HG02970 (cell line): ENCODE measurements around the gene C16orf92.

Experiments
- ATAC-seq: cut with Tn5 transposase; IDR thresholded peaks from one replicate; pipeline ENCODE4 v1.9.1; 2021; ENCODE audit warnings: mild to moderate bottlenecking, moderate library complexity, moderate number of reproducible peaks; ENCODE audit not compliant: unreplicated experiment, low FRiP score

The C16orf92 gene

DNA sequence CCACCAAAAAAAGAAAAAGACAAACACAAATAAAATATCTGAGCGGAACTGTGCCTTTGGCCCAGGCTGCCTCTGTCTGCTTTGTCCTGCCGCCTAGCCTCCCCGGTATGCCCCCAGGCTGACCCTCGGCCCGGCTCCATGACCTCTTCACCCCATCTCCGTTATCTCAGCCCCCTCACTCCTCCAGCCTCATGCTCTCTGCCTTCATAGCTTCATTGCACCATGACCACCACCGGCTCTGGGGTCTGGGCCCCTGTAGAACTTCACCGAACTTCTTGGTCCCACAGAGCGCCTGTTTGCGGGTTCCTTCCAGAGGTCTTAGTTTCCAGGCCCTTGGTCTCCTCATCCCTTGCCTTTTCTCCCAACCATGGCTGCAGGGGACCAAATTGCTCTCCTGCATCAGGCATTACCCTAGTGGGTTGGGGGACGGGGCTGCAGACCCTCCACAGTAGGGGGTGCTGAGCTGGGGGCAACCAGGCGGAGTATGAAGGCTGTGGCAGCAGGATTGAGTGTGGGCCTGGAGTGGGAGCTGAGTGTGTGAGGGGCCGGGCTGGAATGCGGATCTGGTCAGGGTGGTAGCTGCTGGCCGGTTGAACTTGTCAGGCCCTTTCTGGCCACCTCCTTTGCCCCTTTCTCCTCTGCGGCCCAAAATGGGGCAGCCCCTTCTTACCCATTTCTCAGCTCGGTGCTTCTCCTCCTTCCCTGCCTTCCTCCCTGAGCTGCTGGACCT is 34.5 kb upstream of the C16orf92 start:
- no peak for ATAC-seq

DNA sequence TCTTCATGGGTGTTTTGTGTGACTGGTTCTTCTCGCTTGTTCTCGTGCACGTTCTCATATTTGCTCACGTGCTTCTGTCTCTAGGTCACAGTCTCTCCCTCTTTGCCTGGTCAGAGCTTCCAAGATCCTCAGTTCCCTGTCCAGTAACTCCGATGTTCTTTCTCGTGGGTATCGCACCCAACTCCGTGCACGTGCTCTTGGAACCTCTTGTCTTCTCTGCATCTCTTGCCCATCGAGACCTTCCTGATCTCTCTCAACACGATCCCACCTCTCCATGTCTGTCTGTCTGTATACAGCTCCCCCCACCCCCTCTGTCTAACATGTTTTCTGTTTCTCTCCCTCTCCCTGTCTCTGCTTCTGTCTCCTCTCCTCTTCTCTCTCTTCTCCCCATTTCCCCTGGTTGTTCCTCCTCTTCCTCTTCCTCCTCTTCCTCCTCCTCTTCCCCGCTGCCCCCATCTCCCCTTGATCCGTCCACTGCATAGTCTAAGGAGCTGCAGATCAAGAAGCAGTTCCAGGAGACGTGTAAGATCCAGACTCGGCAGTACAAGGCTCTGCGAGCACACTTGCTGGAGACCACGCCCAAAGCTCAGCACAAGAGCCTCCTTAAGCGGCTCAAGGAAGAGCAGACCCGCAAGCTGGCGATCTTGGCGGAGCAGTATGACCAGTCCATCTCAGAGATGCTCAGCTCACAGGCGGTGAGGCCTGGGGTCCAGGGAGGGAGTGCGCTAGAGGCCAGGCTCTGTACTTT is 33.7 kb upstream of the C16orf92 start:
- no peak for ATAC-seq

DNA sequence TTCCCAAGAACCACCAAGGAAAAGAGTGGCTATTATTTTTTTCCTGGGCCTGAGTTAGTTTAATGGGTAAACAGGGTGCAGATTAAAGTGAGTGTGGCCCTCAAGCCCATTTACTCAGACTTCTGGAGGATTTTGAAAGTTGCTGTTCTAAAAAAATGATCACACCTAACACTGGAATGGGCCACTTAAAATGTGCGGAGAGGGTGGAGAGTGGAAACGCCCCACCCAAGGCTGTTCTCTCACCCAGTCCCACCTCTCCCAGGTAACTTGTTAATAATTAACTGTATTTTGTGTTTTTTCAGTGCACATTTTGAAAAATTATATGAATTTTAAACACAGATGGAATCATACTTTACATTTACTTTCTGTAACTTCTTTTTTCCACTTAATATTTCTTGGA is 33.0 kb upstream of the C16orf92 start:
- no peak for ATAC-seq

DNA sequence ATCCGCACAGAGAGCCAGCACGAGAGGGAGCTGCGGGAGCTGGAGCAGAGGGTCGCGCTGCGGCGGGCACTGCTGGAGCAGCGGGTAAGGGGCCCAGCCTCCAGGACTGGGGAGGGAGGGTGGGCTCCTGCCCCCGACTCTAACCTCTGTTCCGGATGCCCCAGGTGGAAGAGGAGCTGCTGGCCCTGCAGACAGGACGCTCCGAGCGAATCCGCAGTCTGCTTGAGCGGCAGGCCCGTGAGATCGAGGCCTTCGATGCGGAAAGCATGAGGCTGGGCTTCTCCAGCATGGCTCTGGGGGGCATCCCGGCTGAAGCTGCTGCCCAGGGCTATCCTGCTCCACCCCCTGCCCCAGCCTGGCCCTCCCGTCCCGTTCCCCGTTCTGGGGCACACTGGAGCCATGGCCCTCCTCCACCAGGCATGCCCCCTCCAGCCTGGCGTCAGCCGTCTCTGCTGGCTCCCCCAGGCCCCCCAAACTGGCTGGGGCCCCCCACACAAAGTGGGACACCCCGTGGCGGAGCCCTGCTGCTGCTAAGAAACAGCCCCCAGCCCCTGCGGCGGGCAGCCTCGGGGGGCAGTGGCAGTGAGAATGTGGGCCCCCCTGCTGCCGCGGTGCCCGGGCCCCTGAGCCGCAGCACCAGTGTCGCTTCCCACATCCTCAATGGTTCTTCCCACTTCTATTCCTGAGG is 32.0 kb upstream of the C16orf92 start:
- ATAC-seq: no peak

DNA sequence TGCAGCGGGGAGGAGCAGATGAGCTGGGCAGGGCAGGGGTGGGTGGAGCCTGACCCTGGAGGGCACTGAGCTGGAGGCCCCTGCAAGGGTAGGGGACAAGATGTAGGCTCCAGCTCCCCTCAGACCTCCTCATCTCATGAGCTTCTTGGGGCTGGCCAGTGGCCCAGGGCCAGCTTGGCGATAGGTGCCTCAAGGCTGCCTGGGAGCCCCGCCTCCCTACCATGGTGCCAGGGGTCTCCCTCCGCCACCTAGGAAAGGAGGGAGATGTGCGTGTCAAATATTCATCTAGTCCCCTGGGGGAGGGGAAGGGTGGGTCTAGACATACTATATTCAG is 31.5 kb upstream of the C16orf92 start:
- ATAC-seq: no peak

DNA sequence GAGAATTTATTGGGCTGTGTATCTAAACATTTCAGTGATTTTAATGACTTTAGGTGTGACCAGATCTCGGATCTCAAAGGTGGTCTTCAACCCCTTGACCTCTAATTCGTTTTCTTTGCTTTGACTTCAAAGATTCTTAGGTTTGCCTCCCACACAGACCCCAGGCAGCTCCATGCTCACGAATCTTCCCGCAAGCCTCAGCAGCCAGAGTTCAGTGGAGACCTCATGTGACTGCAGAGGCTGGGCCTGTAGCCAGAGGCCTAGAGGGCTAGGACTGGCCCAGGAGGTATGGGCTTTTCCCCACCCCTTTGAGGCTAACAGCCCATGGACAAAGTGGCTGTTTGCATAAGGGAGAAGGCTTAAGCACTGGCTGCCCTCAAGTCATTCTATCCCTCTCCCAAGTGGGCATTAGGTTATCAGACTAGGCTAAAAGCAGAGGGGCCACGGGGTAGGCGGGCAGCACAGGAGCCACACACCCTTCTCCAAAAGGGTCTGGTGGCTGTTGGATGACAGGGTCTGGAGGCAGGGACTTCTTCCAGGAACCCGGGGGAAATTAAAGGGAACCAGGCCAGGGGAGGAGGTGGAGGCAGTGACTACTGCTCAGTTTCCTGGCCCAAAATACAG is 30.5 kb upstream of the C16orf92 start:
- ATAC-seq: no peak

DNA sequence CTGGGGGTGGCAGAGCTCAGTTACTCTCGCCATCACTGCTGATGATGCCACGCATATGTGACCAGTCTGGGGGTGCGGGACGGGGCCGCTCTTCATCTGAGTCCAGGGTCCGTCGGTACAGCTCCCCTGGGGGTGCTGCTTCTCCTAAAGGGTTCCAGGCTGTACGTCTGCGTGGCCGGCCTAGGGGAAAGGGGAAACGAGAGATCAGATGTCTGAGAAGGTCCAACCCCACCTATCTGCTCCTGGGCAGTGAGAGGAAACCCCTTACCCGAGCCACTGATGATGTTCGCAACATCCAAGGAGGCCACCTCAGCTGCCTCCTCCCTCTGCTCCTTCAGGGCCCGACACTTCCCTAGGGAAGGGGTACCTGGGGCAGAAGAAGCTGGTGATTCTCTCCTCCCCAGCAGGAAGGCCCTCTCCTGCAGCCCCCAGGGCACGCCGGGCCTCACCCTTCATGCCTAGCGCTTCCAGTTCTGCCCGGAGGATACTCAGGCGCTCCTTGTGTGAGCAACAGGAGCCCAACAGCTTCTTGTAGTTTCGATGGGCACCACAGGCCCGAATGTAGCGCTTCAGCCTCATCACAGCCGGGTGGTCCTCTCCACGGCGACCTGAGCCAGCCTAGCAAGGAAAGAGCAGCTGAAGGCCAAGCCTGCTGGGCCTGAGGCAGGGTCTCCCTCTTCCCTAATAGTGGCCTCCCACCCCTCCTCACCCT is 29.7 kb upstream of the C16orf92 start:
- ATAC-seq: no peak

DNA sequence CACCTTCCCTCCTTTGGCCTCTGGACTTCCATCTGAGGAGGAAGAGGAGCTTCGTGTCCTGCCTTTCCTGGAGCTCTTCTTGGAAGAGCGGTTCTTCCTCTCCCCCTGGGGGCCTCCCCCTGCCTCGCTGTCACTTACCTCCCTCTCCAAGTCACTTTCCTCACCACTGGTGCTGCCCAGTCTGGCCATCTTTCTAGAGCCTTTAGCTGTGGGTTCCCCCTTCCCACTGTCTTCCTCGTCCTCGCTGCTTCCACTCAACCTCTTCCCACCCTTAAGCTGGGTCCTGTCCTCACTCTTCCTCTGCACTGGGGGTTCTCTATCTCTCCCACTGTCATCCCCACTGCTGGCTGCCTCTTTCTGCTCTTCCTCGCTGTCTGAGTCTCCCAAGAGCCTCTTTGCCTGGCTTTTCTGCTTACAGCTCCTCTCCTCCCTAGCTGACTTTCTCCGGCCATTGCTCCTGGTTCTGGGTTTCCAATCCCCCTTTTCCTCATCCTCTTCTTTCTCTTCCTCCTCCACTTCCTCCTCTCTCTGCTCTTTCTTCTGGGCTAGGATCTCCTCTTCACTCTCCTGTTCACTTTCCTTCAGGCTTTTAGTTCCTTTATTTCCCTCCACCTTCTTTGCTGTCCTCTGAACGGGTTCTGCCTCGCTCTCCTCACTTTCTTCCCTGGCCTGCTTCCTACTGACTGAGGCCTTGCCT is 28.9 kb upstream of the C16orf92 start:
- ATAC-seq: no peak

DNA sequence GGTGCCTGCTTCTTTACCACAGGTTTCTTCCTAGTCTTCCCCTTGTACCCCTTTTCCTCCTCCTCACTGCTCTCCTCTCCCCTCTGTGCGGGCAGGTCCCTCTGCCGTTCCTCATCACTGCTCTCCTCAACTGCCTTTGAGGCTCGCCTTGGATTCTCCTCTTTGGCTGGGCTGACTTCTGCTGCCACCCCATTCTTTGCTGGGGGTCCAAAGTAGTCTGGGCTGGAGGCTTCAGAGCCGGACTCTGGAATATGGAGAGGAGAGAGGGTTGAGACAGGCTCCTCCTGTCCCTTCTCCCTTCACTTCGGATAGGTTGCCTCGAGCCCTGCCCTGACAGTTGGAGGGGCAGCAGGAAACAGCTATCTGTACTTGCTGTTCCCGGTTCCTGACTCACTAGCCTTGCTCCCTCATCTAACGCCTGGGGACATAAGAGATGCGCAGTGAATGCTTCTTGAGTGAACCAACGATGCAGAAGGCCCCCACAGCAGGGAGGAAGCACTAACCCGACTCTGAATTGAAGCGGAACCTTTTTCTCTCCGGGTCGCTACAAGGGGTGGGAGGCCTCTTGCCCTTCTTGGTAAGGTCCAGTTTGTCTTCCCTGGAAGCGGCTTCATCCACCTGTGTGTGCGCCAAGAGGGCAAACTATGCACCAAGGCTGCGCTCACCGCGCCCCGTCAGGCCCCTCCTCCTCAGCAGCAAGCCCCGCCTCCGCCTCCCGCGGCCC is 28.2 kb upstream of the C16orf92 start:
- no peak for ATAC-seq

DNA sequence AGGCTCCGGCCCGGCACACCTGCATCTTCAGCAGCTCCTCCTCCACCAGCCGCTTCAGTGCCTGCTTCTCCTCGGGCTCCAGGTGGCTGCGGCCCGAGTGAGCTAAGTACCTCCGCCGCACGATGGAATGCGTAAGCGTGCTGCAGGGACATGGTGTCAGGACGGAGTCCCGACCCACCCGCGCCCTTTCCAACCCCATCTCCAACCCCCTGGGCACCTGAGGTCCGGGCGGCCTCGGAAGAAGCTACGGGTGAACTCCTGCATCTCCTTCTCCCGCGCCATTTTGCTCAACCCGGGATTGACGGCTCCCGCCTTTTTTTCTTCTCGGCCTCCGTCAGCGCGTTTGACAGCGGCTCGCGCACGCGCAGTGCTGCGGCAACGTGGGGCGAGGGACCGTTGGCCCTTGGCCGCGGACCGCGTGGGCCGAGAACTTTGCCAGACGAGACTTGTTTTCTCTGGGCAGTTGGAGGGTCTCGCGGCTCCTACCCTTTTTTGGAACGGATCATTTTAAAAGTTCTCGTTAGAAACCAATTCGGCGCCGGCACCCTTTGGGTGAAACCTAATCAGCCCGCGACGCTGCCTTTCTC is 27.6 kb upstream of the C16orf92 start, which contains the start of gene HIRIP3:
TSS of gene HIRIP3 (minus strand) at position 294 of the 587 bp plus-strand sequence. CDS start at position 282, 12 bp downstream.
- peak; percentile 45 for ATAC-seq

DNA sequence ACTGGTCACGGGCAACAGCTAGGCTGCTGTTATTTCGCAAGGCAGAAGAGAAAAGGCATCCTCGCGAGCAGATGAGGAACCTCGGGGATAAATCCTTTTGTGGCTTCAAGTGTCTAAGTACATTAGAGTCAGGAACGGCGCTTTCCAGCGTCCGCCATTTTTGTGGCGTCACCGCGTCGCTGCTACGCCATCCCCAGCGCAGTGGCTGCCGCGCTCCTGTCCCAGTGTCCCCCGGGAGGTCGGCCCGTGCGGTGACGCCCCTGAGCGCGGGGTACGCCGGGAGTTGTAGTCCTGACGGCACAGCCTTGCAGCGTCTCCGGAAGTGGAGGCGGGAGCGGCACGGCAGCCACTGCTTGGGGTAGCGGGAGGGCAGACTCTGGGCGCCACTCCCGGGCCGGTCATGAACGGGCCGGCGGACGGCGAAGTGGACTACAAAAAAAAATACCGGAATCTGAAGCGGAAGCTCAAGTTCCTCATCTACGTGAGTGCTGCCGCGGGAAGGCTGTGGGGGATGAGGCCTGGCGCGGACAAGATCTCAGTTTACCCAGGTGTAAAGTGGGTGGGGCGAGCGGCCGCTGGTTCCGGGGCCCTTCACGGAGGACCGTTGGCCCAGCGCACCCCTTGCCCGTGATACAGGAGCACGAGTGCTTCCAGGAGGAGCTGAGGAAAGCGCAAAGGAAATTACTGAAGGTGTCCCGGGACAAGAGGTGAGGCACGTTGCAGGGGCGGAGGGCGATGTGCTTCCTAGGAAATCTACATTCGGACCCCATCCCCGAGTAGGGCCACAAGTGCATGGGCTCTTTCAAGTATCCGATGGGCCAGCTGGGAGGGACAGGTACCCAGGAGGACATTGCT is 26.9 kb upstream of the C16orf92 start, which contains the start of gene INO80E:
TSS of gene INO80E (plus strand) at position 331 of the 855 bp plus-strand sequence. CDS start at position 401, 70 bp downstream.
- peak; percentile 93 for ATAC-seq

DNA sequence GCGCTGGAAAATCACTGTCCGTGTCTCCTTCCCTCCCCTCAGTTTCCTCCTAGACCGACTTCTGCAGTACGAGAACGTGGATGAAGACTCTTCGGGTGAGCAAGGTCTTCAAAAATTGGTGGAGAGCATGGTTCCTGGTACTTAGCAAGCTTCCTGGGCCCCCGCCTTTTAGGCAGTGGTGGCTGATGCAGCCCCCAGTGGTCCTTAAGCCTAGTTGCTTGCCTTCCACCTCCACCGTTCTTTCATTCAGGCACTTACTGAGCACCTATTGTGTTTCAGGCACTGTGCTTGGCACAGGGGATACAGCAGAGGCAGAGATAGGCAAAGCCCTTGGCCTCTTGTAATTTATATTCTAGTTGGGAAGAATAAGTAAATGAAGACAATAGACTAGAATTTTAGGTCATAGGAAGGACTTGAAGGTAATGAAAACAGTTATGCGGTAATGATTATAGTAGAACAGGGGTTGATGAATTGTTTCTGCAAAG is 26.2 kb upstream of the C16orf92 start:
- no peak for ATAC-seq

DNA sequence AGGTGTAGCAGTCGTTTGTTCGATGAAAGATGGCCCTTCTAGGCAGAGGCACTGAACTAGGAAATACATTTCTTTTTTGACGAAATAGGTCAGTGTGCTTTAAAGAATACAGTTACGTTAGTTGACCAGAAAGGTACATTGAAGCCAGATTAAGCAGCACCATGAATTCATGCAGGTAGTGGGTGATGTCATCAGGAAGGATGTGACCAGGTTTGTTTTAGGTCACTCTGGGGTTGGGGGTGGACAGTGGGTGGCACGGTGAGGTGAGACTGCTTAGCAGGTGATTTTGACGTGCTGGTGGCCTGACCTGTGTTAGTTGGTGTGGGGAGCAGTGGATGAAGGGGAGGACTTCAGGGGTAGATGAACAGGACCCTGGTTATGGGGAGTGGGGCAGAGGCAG is 23.4 kb upstream of the C16orf92 start:
- ATAC-seq: no peak

DNA sequence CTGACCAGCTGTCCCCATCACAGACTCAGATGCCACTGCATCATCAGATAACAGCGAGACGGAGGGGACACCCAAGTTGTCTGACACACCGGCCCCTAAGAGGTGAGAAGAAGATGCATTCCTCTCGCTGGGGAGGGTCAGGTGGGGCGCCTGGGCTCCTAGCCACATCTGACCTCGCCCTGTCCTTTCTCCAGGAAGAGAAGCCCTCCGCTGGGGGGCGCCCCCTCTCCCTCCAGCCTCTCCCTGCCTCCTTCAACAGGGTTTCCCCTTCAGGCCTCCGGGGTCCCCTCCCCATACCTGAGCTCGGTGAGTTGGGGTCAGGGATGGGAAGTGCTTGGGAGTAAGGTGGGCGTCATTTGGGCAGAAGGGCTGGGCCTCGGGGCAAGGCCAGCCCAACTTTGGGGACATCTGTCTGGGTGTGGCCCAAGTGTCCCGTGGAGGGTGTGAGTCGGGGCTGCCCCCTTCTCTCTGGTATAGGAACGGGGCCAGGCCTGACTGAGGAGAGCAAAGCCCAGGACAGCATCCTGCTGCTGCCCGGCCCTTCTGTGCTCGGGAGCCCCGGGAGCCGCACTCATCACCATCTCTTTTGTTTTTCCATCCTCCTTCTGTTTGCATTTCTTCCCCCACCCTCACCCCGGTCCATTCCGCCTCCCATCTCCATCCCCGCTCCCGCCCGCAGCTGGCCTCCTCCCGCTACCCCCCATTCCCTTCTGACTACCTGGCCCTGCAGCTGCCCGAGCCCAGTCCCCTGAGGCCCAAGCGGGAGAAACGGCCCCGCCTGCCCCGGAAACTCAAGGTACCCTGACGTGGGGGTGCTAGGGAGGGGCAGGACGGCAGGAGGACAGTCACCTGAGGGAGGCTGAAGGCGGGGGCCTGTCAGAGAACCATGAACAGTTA is 22.0 kb upstream of the C16orf92 start:
- ATAC-seq: no peak

DNA sequence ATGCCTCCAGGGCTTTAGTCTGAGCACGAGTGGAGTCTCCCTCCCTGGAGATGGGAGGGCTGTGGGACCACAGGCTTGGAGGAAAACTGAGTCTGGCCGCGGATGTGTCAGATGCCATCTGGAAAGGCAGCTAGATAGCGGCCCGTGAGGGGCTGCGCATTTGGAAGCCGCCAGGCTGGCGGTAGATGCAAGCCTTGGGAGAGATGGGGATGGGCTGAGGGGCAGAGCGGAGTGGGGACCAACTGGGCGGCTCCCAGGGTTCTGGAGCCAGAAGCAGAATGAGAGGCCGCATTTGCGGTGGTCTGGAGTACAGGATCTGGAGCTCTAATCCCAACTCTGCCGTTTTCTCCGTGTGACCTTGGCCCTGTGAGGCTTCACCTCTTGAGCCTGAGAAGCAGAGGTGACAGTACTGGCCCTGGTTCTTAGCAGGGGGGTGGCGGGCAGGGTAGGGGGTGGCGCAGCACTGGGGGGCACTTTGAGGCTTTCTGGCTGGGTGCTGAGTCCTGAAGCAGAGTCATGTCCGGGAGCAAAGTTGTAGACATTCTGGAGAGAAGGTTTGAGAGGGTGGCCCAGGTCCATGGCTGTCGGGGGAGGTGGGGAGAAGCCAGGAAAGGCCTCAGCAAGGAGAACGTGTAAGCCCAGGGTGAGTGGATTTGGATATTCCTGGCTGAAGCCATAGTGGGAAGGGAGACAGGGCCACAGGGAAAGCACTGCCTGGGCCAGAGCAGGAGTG is 20.2 kb upstream of the C16orf92 start:
- ATAC-seq: no peak
